Fibroblast of skin of right biceps (primary cell): Measurements from ENCODE around the gene SFXN2.
"Not testable (repeated sequence)": the region's sequence is repeated elsewhere in the genome, so short reads cannot be mapped to it uniquely, and the experiment has no call there.

Experiments
- DNase-seq: peaks from one replicate; pipeline ENCODE4 v3.0.0-alpha.2; 2013

The SFXN2 gene

DNA sequence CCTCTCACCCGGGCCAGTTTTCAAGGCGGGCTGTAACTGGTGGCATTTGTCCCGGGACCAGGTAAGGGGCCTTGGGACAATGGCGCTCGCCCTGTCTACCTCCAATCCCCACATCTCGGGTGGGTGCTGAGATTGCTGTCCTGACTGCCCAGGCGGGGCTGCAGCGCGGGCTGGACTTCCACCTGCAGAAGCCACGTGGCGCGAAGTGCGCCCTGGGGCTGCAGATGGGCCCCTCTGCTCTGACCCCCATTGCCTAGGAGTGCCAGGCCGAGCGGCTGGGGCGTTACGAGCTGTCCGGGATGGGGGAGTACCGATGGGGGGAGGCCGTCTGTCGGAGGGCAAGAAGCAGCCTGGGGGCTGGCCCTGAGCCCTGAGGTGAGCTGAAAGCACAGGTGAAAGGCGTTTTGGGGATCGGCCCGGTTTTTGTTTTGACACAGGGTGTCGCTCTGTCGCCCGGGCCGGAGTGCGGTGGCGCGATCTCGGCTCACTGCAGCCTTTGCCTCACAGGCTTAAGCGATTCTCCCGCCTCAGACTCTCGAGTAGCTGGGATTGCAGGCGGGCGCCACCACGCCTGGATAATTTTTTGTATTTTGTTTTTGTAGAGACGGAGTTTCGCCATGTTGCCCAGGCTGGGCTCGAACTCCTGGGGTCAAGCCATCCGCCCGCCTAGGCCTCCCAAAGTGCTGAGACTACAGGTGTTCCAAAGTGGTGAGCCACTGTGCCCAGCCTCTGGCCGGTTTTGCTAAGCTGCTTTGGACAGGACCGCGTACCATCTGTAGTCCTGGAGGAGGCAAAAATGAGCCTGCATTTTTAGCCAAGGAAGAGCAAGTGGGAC, at the start of gene SFXN2:
Gene SFXN2, plus strand, starts transcription at position 16 of the 835 bp plus-strand sequence. CDS start 12,001 bp downstream, outside the sequence.
- DNase-seq, result no peak

GRCh38 chr10:102665904-102666509, 48.4 kb upstream of the SFXN2 start:
- DNase-seq, result no peak

- not testable (repeated sequence) for DNase-seq
Measured at GRCh38 chr10:102667411-102667810, 47.0 kb upstream of the SFXN2 start.

- no peak for DNase-seq
Measured at GRCh38 chr10:102668326-102669107, 45.9 kb upstream of the SFXN2 start.

GRCh38 chr10:102669206-102670064, 45.0 kb upstream of the SFXN2 start:
- peak; percentile 32 for DNase-seq

GRCh38 chr10:102670065-102670670, 44.3 kb upstream of the SFXN2 start:
- no peak for DNase-seq

GRCh38 chr10:102670871-102671434, 43.5 kb upstream of the SFXN2 start:
- no peak for DNase-seq

GRCh38 chr10:102673236-102673818, 41.1 kb upstream of the SFXN2 start:
- no peak for DNase-seq

- peak; percentile 76 for DNase-seq
Measured at GRCh38 chr10:102673819-102674511, 40.5 kb upstream of the SFXN2 start.

DNA sequence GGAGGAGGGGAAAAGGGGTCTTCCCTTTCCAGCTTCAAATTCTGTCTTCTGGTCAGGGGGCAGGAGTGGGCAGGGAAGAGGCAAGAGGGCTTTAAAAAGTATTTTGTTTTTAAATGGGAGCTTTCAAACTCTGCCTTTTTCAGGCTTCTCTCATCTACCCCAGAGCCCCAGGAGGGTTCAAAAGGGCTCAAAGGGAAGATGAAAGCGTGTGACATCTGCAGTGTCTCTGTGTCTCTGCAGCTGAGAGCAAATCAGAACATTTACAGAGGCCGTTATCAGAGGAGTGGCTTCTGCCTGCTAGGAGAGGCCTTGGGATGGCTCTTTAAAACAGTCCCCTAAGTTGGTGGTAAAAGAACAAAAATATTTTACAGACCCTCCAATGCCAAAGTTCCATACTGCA, 39.9 kb upstream of the SFXN2 start:
- no peak for DNase-seq

DNA sequence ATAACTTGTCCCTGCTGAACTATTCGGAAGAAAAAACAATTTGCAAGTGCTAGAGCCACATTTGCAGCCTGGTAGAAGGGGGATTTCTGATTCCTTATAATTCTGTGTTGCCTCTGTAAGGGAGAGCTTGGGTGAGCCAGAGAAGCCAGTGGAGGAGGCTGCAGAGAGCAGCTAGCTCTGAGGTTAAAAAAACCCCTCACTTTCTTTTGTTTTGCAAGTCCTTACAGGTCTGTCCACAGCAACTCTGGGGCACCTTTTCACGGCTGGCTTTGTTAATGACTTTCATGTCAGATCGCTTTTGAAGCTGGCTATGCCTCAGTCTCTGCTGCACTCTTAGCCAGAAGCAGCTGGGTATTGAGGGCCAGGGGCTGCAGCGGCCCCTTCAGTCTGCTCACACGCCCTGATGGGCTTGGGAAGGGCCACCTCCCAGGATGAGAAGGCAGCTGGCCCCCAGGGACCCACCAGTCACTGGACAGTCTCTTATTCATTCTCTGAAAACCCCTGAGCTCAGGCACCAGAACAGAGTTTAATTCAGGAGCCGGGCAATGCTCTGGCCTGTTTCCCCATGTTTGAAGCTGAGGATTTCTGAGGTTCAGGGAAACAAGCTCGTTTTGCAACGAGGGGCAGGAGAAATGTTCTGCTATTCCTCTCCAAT, 39.3 kb upstream of the SFXN2 start:
- no peak for DNase-seq

- DNase-seq, result peak; percentile 97
Measured at GRCh38 chr10:102675666-102676533, 38.5 kb upstream of the SFXN2 start.

DNA sequence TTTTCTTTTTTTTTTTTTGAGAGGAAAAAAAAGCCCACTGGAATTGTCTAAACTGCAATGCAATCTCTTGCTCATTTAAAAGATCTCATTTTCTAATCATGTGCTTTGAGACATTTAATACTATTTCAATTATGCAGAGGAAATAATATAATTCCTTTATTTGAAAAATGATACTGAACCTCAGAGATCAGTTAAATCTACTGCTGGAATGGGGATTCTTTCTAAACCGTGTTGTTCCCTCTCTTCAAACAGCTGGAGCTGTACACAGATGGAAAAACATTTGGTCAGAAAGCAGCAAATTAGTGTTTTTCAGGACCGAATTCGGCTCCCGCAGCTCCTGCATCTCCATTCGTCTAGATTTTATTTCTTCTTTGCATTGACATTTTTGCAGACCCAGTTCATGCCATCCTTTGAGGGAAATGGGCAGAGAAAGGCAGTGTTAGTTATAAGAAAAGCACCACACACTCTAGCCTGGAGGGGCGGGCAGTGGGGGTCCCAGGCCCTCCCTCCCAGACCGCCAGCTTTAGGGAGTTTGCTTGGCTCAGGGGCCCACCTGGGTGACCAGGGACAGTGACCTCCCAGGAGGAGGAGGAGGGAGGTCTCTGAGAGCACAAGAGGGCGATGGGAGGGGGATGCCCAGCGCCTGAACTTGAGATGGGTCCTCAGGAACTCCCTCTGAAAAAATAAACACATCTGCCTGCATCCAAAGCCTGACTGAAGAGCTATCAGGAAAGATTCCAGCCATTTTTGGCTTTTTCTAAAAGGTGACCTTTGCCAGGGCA, 37.7 kb upstream of the SFXN2 start:
- no peak for DNase-seq

GRCh38 chr10:102677331-102678067, 36.9 kb upstream of the SFXN2 start:
- no peak for DNase-seq

DNA sequence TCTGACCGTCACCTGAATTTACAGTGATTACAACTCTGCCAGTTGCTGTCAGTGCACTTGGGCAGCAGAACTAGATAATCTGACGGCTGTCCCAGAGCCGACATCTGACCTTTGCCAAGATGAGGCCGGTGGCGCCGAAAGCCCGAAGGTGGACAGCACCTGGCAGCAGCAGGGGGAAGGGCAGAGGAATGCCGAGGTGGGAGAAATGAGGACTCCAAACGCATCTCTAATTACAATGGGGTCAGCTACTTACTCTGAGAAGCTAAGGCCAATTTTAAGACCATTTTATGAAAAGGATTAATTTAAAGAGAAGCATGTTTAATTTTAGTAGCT, 36.4 kb upstream of the SFXN2 start:
- DNase-seq, result no peak

DNA sequence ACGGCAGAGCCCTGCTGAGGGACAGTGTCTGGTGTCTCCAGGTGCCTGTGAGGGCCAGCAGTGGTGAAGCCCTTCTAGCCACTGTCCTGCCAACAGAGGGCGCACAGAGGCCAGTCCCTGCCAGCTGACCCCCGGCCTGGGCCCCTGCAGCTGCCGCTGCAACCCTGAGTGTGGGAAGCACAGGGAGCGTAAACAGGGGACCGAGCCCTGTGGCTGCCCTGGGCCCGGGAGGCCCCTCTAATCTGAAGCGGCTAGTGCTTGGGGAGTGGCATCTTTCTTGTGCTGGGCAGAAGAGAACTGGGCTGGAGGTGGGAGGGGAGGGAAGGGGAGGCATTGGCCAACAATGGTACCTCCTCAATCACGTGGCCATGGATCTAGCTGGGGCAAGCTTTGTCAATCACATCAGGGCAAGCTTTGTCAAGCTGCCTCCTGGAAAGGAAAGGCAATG, 35.6 kb upstream of the SFXN2 start:
- DNase-seq, result peak; percentile 45

GRCh38 chr10:102679596-102679995, 34.8 kb upstream of the SFXN2 start:
- no peak for DNase-seq

DNA sequence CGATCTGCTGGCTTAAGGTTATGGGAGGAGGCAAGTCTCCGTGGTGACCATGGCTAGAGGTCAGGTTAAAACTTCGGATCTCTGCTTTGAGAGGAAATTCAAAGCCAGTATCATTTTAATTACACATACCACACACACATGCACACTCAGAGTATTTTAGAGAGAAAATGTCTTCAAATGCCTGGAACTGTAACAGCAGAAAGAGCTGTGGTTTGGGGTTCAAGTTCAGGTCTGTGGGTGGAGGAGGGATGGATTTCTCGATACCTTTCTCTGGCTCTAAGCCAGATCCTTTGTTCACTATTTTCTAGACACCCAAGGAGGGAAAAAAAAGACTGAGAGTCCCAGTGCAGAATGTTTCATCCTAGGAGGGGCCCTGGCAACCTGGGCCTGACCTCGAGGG, 32.7 kb upstream of the SFXN2 start:
- DNase-seq, result no peak
